ENCODE results near the gene DMKN.

Gene DMKN

GRCh38 chr19:35549174-35549788 lies 35.8 kb upstream of the DMKN start:
- peak; percentile 64 for DNase-seq

- no peak for DNase-seq
Measured at GRCh38 chr19:35546532-35546931, 33.1 kb upstream of the DMKN start.

DNA sequence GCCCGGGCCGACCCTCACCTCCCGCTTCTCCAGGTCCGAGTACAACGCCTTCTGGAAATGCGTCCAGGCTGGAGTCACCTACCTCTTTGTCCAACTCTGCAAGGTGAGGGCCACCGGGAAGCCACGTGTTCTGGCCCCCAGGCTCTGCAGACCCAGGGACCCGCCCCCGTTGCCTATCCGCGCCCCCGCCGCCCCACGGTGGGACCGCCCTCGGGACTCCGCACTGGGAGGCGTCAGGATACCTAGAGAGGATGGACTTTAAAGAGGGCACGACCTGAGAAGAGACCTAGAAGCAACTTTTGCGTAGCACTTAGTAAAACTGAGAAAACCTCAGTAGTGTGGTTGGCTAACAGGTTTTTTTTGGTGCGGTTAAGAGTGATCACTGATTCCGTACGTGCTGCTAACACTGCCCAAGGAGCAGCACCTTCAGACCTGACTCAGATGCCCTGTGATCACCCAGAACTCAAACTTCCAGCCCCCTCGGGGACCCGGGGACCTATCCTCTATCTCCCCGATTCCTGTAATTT lies 32.5 kb upstream of the DMKN start:
- DNase-seq = no peak

DNA sequence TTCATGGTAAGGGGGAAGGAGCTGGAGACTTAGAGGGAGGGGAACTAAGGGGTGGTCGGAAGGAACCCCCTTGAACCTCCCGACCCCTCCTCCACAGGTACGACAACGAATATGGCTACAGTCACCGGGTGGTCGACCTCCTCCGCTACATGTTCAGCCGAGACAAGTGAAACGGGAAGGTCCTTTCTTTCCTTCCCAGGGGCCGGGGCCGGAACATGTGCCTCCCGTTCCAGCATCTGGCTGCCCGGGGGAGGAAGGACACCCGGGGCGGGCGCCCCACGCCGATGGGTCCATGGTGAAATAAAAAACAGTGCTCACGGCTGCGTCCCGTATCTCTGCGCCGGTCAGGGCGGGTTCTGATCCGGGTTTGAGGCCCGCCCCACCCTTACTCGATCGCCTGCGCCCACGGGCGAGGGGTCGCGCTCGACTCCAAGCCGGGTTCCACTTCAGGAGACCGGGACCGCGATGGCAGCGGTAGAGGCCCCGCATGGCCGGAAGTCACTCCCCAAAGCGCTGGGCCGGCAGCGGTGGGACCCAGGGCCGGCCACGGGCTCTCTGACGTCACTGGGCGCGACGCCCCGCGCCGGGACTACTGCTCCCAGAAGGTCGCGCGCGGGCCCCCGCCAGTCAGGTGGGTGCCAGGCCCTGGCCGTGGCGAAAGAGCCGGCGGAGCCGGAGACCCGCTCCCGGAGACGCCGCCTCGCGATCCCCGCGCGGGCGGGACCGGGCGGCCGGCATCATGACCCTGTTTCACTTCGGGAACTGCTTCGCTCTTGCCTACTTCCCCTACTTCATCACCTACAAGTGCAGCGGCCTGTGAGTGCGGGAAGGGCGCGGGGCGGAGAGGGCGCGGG lies 31.8 kb upstream of the DMKN start, which contains the start of gene TMEM147:
TSS of gene TMEM147 (plus strand) at position 626 of the 854 bp plus-strand sequence. CDS start at position 740, 114 bp downstream.
- peak; percentile 72 for DNase-seq

GRCh38 chr19:35544110-35544802 lies 30.8 kb upstream of the DMKN start:
- DNase-seq = no peak

GRCh38 chr19:35543280-35544109 lies 30.0 kb upstream of the DMKN start:
- no peak for DNase-seq

DNA sequence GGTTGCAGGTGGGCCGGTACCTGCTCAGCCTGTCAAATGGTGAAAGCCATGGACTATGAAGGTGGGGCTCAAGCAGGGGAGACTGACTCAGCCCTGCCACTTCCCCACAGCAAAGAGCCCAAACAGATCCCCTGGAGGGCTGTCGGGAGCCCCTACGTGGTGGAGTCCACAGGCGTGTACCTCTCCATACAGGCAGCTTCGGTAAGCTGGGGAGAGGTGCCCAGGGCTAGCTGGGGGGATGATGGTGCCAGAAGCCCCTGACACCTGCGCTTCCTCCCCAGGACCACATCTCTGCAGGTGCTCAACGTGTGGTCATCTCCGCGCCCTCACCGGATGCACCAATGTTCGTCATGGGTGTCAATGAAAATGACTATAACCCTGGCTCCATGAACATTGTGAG lies 28.8 kb upstream of the DMKN start:
- DNase-seq = no peak

DNA sequence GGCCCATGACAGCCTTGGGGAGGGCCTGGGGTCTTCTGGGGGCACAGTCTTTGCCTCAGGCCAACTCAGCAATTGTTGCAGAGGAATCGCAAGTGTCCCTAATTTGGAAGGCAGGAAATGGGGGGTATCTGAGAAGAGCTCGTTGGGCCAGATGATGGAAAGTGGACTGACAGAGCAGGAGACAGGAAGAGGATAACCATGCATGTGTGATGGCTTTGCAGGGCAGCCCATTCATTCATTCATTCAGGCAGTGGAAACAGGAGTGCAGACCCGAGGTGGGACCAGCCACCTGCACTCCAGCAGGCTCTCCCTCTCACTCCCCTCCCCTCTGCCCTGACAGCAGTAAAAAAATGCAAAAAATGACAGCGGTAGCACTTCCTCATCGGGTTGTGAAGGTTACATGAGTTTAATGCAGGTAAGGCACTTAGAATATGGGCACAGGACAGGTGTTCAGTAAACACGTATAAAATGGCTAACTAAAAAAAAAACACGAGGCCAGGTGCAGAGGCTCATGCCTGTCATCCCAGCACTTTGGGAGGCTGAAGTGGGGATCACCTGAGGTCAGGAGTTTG lies 27.0 kb upstream of the DMKN start:
- no peak for DNase-seq

GRCh38 chr19:35539850-35540249 lies 26.4 kb upstream of the DMKN start:
- DNase-seq = no peak

- DNase-seq = no peak
Measured at GRCh38 chr19:35539314-35539713, 25.9 kb upstream of the DMKN start.

GRCh38 chr19:35534803-35535480 lies 21.5 kb upstream of the DMKN start:
- DNase-seq = no peak

GRCh38 chr19:35533822-35534392 lies 20.5 kb upstream of the DMKN start:
- DNase-seq = no peak

DNA sequence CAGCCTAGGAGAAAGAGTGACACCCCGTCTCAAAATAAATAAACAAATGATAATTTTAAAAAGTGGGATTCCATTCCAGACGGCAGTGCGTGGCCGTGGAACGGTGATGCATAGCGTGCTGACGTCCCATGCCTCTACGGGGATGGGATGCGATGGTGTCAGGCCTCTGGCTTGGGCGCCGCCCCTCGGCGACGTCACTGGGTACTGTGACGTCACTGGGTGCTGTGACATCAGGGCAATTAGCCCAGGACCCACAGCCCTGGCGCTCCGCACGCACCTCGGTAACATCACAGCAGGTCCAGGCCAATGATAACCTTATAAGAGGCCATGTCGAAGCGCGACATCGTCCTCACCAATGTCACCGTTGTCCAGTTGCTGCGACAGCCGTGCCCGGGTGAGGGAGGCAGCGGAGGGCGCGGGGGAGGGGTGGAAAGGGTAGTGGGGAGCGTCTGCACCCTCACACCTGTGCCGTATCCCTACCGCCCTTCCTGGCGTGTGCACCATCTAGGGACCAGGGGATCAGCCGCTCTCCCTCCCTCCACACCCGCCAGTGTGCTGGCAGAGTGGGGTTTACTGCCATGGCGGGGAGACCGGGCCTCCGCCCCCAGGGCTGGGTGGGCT lies 19.9 kb upstream of the DMKN start, which contains the start of gene GAPDHS:
TSS of gene GAPDHS (plus strand) at position 256 of the 621 bp plus-strand sequence. CDS start at position 328, 72 bp downstream.
- no peak for DNase-seq

DNA sequence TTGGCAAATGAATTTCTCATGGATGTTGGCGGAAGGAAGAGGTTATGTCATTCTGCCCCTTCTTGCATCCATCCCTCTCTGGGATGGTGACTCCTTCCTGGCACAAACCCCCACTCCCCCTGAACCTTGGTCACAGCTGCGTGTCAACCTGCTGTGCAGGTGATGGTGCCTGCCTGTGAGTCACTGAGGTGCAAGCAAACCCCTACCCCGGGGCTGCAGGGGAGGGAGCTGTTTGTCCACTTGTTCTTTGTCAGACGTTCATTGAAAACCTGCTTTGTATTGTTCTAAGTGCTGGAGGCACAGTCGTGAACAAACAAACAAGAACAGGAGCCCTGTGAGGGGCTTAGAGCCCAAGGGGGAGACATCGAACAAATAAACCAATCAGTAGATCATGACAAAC lies 17.8 kb upstream of the DMKN start:
- DNase-seq = no peak

DNA sequence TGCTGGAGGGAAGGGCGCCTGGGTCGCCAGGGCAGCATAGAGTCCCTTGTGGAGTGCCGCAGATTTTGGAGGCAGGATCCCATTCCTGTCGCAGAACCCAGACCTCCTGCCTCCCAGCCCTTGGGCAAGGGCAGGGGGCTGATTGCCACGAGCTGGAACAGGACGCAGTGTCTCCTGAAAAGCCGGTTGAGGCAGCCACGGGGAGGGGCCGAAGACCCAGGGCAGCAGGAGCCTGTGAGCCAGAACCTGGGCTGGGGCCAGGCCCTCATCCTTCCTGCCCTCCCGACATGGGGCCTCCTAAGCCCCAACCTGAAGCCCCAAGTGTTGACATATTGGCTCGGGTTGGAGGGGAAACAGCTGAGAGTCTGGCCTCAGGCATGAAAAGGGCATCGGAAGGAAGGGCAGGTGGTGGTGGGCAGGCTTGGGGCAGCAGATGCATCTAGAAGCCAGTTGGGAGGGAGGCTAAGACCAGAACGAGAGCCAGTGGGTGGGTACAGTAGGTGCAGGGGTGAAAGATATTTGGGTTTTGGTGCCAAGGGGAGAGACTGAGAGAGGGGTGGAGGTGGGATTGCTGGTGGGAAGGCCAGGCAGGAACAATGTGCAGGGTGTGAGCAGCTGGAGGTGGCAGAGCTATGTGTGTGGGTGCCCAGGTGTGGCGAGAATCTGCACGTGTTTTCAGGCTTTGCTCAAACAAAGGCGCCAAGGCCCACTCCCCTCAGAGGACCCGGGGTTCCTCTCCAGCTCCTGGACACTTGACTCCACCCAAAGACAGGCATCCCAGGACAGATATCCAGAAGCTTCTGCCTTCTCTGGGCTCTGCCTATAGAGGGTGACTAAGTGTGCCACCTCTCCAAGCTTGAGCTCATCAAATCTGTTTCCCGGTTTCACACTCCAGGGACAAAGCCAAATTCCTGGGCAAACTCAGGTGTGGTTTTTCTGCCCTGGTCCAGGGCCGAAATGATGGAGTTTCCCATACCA lies 16.1 kb upstream of the DMKN start:
- no peak for DNase-seq

- no peak for DNase-seq
Measured at GRCh38 chr19:35528218-35529038, 15.0 kb upstream of the DMKN start, which contains the start of gene SBSN. SBSN (minus strand) TSS chr19:35528311; CDS start chr19:35528281, 30 bp downstream.

DNA sequence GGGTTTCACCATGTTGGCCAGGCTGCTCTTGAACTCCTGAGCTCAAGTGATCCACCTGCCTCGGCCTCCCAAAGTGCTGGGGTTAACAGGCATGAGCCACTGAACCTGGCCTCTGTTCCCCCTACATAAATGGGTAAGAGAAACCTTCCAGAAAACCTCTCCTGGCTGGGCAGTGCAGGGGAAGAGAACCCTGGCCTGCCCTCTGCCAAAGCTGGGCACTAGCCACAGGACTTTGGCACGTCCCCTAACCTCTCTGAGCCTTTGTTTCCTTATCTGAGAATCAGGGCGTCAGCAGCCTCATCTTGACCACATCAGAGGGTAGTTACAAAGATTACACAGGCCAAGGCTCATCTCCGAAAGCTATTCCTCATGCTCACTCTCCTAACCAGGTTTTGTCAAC lies 12.4 kb upstream of the DMKN start:
- DNase-seq = no peak

GRCh38 chr19:35524181-35524837 lies 10.9 kb upstream of the DMKN start:
- DNase-seq = no peak
